Activated gamma-delta T cell treated with anti-CD3 and anti-CD28 coated beads, Interleukin-2, amount 50 U/mL, for 16 hours (primary cell): Measurements from ENCODE around the gene PLK1.
"Not testable (repeated sequence)": the region's sequence is repeated elsewhere in the genome, so short reads cannot be mapped to it uniquely, and the experiment has no call there.

ENCODE experiments used
- DNase-seq: peaks from one replicate; pipeline ENCODE4 v3.0.0-alpha.2; 2020; ENCODE audit warnings: low read depth

Gene PLK1

DNA sequence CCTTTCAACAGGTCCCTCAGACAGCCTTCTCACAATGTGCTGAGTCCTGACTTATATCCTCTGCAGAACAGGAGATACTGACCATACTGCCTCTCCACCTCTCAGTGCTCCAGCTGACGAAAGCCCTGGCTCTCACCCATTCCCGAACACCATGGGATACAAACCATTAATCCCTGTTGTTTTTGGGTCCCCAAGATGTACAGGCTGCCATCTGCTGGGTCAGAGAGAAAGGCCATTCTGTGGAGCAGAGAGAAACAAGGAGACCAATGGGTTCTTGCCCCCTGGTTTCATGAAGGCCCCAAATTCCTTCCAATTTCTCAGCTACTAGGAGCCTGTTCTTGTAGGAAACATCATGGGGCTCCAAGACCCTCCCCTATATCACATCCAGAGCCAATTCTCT lies 31.3 kb downstream of the PLK1 start:
- DNase-seq: no peak

DNA sequence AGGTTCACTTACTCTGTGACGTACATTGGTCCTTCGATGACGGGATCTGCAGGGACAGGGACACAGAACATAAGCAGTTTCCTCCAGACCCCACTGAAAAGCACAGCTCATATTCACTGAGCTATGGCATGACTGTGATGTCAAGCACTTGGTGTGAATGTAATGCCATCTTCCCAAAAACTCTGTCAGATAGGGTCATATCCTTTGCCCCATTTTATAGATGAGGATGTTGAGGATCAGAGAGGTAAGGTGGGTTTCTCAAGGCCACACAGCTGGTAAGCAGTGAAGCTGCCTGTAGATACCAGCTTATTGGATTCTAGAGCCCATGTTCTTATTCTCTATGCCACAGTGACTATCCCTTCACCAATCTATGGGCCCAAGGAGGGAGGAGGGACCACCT lies 31.8 kb downstream of the PLK1 start:
- DNase-seq: no peak

DNA sequence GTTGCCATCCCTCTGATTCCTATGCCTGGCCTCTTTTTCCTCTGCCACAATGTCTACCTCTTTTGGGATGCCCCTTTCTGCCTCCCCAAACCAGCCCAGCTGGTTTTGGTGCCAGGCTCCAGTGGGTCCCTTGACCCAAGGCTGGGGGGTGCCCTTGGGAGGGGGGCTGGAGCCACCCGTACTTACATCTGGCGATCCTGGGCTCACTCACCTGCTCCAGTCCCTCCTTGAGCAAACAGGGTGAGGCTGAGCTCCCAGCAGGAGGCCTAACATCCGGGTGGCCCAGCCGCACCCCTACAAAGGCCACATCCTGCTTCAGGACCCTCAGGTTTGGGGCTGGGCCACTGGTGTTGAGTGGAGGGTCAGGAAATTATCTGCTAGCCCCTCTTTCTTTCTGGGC lies 33.1 kb downstream of the PLK1 start:
- DNase-seq: no peak

DNA sequence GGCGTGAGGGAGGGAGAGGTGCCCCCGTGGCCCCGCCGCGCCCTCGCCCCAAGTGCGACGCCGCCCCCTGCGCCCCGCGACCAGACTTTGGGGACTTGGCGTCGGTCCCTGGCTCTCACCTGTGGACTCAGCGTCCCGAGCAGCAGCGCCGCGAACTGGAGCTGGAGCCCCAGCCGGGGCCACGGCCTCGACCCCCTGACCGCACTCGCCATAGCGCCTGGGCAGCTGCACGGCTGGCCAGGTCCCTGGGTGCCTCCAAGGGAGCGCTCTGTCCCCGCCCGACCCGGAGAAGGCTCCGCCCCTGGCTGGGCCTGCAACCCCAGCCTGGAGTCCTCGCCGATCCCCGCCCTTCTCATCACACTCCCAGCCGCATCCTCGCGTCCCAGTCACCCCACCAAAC lies 34.3 kb downstream of the PLK1 start, which contains the start of gene ERN2:
ERN2 (minus strand) TSS at position 247 of the 400 bp plus-strand sequence; CDS start at position 212, 35 bp downstream.
- no peak for DNase-seq

DNA sequence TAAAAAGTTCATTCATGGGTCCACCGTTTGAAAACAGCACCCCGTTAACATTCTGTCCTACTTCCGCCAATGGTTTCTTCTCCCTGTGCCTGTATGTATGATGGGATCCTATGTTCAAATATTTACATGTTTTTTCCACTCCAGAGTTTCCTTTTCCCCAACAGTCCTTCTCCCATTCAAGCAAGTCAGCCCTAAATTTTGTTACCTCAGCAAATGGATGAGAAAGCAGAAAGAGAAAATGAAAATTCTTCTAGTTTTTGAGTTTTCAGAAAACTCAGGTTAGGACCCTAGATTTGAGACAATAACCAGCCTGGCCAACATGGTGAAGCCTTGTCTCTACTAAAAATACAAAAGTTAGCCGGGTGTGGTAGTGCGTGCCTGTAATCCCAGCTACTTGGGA lies 37.8 kb downstream of the PLK1 start:
- DNase-seq: no peak

DNA sequence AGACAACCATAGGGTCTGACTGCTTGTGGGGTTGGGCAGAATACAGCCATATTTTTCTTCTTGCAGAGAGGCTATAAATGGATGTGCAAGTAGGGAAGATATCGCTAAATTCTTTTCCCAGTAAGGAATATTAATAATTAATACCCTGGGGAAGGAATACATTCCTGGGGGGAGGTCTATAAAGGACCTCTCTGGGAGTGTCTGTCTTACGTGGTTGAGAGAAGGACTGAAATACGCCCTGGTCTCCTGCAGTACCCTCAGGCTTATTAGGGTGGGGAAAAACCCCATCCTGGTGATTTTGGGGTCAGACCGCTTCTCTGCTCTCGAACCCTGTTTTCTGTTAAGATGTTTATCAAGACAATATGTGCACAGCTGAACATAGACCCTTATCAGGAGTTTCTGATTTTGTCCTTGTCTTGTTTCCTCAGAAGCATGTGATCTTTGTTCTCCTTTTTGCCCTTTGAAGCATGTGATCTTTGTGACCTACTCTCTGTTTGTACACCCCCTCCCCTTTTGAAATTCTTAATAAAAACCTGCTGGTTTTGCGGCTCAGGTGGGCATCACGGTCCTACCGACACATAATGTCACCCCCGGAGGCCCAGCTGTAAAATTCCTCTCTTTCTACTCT lies 44.0 kb downstream of the PLK1 start:
- not testable (repeated sequence) for DNase-seq

GRCh38 chr16:23724096-23724784 lies 45.6 kb downstream of the PLK1 start:
- no peak for DNase-seq

- no peak for DNase-seq
These were observed 46.1 kb downstream of the PLK1 start for GRCh38 chr16:23724785-23725131.

DNA sequence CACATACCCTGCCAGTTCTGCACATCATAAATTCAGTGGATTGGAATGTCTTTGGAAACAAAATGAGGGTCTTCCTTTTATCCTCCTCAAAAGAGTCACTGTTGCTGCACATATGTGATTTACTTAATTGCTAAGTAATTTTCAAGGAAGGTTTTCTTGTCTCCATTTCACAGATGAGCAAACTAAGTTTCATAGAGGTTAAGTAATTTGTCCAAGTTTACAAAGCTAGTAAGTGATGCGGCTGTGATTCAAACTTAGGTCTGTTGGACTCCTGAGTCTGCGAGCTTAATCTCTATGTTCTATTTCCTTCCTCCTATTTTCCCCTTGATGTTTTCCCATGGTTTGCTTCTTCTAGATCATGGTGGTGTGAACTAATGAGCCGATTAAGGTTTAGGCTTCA lies 48.0 kb downstream of the PLK1 start:
- DNase-seq: no peak

DNA sequence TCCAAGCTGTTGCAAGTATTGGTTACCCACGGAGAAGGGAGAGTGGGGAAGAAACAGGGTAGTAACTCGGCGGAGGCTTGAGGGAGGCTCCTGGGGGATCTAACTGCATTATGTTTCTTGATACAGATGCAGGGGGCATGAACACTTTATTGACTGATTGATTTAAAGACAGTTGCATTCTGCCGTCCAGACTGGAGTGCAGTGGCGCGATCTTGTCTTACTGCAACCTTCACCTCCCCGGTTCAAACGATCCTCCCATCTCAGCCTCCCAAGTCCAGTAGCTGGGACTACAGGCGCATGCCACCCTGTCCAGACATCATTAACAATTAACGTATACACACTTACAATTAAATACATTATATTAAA lies 49.4 kb downstream of the PLK1 start:
- DNase-seq: no peak

DNA sequence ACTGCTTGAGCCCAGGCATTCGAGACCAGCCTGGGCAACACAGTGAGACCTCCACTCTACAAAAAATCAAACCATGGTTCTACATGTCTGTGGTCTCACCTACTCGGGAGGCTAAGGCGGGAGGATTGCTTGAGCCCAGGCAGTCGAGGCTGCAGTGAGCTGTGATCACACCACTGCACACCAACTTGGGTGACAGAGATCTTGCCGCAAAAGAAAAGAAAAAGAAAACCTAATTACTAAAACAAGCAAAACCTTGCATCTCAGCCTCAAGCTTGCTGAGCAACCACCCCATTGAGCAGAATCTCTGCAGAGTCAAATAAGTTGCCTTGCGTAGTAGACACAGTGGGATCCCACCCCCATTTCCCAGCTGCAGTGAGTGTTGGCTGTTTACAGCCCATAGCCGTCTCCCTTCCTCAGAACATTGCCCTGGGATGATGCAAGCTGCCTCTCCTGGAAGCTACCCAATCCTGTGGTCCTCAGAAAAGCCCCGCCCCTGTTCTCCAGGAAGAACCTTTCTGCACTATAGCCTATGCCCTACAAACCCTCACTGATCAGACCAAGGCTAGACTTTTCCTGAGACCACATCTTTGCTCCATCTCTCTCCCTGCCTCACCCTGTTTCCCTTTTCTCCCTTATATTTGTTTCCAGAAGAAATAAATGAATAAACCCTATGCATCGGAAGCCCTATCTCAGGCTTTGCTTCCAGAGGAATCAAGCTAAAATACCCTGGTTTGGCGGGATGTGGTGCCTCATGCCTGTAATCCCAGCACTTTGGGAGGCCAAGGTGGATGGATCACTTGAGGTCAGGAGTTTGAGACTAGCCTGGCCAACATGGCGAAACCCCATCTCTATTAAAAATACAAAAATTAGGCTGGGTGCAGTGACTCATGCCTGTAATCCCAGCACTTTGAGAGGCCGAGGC lies 51.1 kb downstream of the PLK1 start:
- no peak for DNase-seq

DNA sequence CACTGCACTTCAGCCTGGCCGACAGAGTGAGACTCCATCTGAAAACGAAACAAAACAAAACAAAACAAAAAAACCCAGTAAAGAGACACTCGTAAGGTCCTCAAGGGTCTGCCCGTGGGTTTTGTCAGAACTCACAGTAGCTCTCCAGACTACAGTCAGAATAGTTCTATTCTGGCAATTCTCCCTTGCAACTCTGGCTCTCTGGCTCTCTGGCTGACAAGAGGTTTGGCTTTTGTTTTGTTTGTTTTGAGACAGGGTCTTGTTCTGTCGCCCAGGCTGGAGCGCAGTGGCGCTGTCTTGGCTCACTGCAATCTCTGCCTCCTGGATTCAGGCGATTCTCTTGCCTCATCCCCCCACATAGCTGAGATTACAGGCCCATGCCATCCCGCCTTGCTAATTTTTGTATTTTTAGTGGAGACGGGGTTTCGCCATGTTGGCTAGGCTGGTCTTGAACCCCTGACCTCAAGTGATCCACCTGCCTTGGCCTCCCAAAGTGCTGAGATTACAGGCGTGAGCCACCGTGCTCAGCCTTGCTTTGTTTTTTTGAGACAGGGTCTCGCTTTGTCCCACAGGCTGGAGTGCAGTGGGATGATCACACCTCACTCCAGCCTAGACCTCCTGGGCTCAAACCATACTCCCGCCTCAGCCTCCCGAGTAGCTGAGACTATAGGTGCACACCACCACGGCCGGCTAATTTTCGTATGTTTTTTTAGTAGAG lies 55.6 kb downstream of the PLK1 start:
- no peak for DNase-seq

- DNase-seq: not testable (repeated sequence)
These were observed 58.8 kb downstream of the PLK1 start for GRCh38 chr16:23737423-23738028.

- no peak for DNase-seq
These were observed 60.8 kb downstream of the PLK1 start for GRCh38 chr16:23739516-23739915.
